ENCODE measurements around the gene PCDHGA8. TPM values are rescaled to one million over a fixed set of nuclear protein-coding genes. Genes with fewer than 3 reads are reported as not detected.
A peak's percentile ranks its signal among the peaks of the same experiment; 100 is the strongest.
"Not testable (repeated sequence)": the region's sequence is repeated elsewhere in the genome, so short reads cannot be mapped to it uniquely, and the experiment has no call there.

PCDHGA8 gene
- total RNA-seq, 1 donor from 2014 or later = 9.1 TPM

GRCh38 chr5:141394401-141395187, 2.2 kb downstream of the PCDHGA8 start:
- ATAC-seq; DNase-seq; intact Hi-C loops (cut with micrococcal nuclease): not testable (repeated sequence)

- ATAC-seq (peak; percentile 96), DNase-seq (peak; percentile 68)
- intact Hi-C loops (cut with micrococcal nuclease) = not testable (repeated sequence)
Measured at GRCh38 chr5:141397756-141398551, 5.5 kb downstream of the PCDHGA8 start, which contains the start of gene PCDHGB5. TSS of gene PCDHGB5 (plus strand) at chr5:141397947. CDS start at chr5:141398128, 181 bp downstream.

- intact Hi-C loops (cut with micrococcal nuclease) = no loop called here
- ATAC-seq (peak; percentile 43), DNase-seq (no peak)
Measured at GRCh38 chr5:141398608-141399007, 6.2 kb downstream of the PCDHGA8 start.

- intact Hi-C loops (cut with micrococcal nuclease) = loop anchor here (10.0 kb wide), 1 partner anchor 165 kb away; no protein-coding TSS in a partner anchor
Measured at GRCh38 chr5:141399555-141400258, 7.3 kb downstream of the PCDHGA8 start.

GRCh38 chr5:141402553-141403243, 10.3 kb downstream of the PCDHGA8 start, which contains the start of gene PCDHGA9:
TSS of gene PCDHGA9 (plus strand) at chr5:141402778. CDS start at chr5:141402953, 175 bp downstream.
- no peak for ATAC-seq
- peak; percentile 35 for DNase-seq
- intact Hi-C loops (cut with micrococcal nuclease) = loop anchor here (10.0 kb wide), 1 partner anchor 162 kb away; no protein-coding TSS in a partner anchor

More at GRCh38 chr5:141399555-141400258, 7.3 kb downstream of the PCDHGA8 start:
- ATAC-seq (no peak), DNase-seq (no peak)

GRCh38 chr5:141403387-141403786, 11.0 kb downstream of the PCDHGA8 start:
- DNase-seq = no peak
- ATAC-seq = no peak
- intact Hi-C loops (cut with micrococcal nuclease) = loop anchor here (10.0 kb wide), 1 partner anchor 161 kb away; no protein-coding TSS in a partner anchor

- intact Hi-C loops (cut with micrococcal nuclease) = loop anchor here (10.0 kb wide), 1 partner anchor 157 kb away; no protein-coding TSS in a partner anchor
- ATAC-seq (peak; percentile 92), DNase-seq (peak; percentile 78)
Measured at GRCh38 chr5:141407790-141408505, 15.5 kb downstream of the PCDHGA8 start, which contains the start of gene PCDHGB6. TSS of gene PCDHGB6 (plus strand) at chr5:141408021. CDS start at chr5:141408203, 182 bp downstream.

- intact Hi-C loops (cut with micrococcal nuclease) = loop anchor here (10.0 kb wide), 3 partner anchors 65 to 155 kb away; partner anchors contain the start of gene PCDHGC3
- DNase-seq (no peak), ATAC-seq (no peak)
Measured at GRCh38 chr5:141409598-141410306, 17.3 kb downstream of the PCDHGA8 start.

- ATAC-seq = no peak
- intact Hi-C loops (cut with micrococcal nuclease) = loop anchor here (10.0 kb wide), 2 partner anchors 63 to 113 kb away; partner anchors contain the start of gene PCDHGC3
Measured at GRCh38 chr5:141411575-141411974, 19.1 kb downstream of the PCDHGA8 start.

GRCh38 chr5:141412854-141413539, 20.6 kb downstream of the PCDHGA8 start, which contains the start of gene PCDHGA10:
TSS of gene PCDHGA10 (plus strand) at chr5:141412987. CDS start at chr5:141413176, 189 bp downstream.
- intact Hi-C loops (cut with micrococcal nuclease) = loop anchor here (10.0 kb wide), 2 partner anchors 62 to 112 kb away; partner anchors contain the start of gene PCDHGC3
- DNase-seq (peak; percentile 44), ATAC-seq (peak; percentile 67)

More at GRCh38 chr5:141411575-141411974, 19.1 kb downstream of the PCDHGA8 start:
- DNase-seq = no peak

- peak; percentile 23 for ATAC-seq
- DNase-seq = no peak
- intact Hi-C loops (cut with micrococcal nuclease) = loop anchor here (10.0 kb wide), 2 partner anchors 61 to 111 kb away; partner anchors contain the start of gene PCDHGC3
Measured at GRCh38 chr5:141413540-141414069, 21.2 kb downstream of the PCDHGA8 start.

GRCh38 chr5:141414548-141415274, 22.3 kb downstream of the PCDHGA8 start:
- ATAC-seq, DNase-seq: not testable (repeated sequence)
- intact Hi-C loops (cut with micrococcal nuclease) = loop anchor here (10.0 kb wide), 2 partner anchors 60 to 110 kb away; partner anchors contain the start of gene PCDHGC3

- not testable (repeated sequence) for DNase-seq, ATAC-seq
- intact Hi-C loops (cut with micrococcal nuclease) = loop anchor here (10.0 kb wide), 2 partner anchors 60 to 110 kb away; partner anchors contain the start of gene PCDHGC3
Measured at GRCh38 chr5:141415275-141415618, 22.8 kb downstream of the PCDHGA8 start.

- ATAC-seq = peak; percentile 91
- peak; percentile 89 for DNase-seq
- intact Hi-C loops (cut with micrococcal nuclease) = loop anchor here (10.0 kb wide), 2 partner anchors 57 to 107 kb away; partner anchors contain the start of gene PCDHGC3
Measured at GRCh38 chr5:141417494-141418172, 25.2 kb downstream of the PCDHGA8 start, which contains the start of gene PCDHGB7. TSS of gene PCDHGB7 (plus strand) at chr5:141417677. CDS start at chr5:141417860, 183 bp downstream.
